NCI-H1436 (cell line): ENCODE results near the gene HTT-AS.
"Not testable (repeated sequence)": the region's sequence is repeated elsewhere in the genome, so short reads cannot be mapped to it uniquely, and the experiment has no call there.

ENCODE experiments used
- DNase-seq: peaks from one replicate; lab custom pipeline; 2025; lab: John Stamatoyannopoulos, UW

Gene HTT-AS

GRCh38 chr4:3074078-3074845 lies at the start of gene HTT-AS, which contains the start of gene HTT:
TSS of gene HTT-AS (minus strand) at chr4:3074538.
TSS of gene HTT (plus strand) at chr4:3074681. CDS start at chr4:3074826, 145 bp downstream.
- peak; percentile 78 for DNase-seq

GRCh38 chr4:3123181-3123671 lies 48.9 kb upstream of the HTT-AS start:
- no peak for DNase-seq

GRCh38 chr4:3122081-3122563 lies 47.8 kb upstream of the HTT-AS start:
- no peak for DNase-seq

GRCh38 chr4:3121596-3121995 lies 47.3 kb upstream of the HTT-AS start:
- no peak for DNase-seq

- no peak for DNase-seq
Observed at GRCh38 chr4:3121110-3121509, 46.8 kb upstream of the HTT-AS start.

GRCh38 chr4:3119464-3119863 lies 45.1 kb upstream of the HTT-AS start:
- DNase-seq: no peak

- no peak for DNase-seq
Observed at GRCh38 chr4:3118312-3118711, 44.0 kb upstream of the HTT-AS start.

- no peak for DNase-seq
Observed at GRCh38 chr4:3116955-3117354, 42.6 kb upstream of the HTT-AS start.

- DNase-seq: no peak
Observed at GRCh38 chr4:3115637-3116270, 41.4 kb upstream of the HTT-AS start.

GRCh38 chr4:3114377-3114776 lies 40.0 kb upstream of the HTT-AS start:
- no peak for DNase-seq

- DNase-seq: no peak
Observed at GRCh38 chr4:3112609-3113469, 38.5 kb upstream of the HTT-AS start.

GRCh38 chr4:3112201-3112600 lies 37.9 kb upstream of the HTT-AS start:
- no peak for DNase-seq

GRCh38 chr4:3111461-3111860 lies 37.1 kb upstream of the HTT-AS start:
- no peak for DNase-seq

GRCh38 chr4:3108211-3108610 lies 33.9 kb upstream of the HTT-AS start:
- DNase-seq: no peak

GRCh38 chr4:3107691-3108121 lies 33.4 kb upstream of the HTT-AS start:
- no peak for DNase-seq

GRCh38 chr4:3107271-3107670 lies 32.9 kb upstream of the HTT-AS start:
- DNase-seq: no peak

GRCh38 chr4:3106339-3107186 lies 32.2 kb upstream of the HTT-AS start:
- peak; percentile 40 for DNase-seq

- no peak for DNase-seq
Observed at GRCh38 chr4:3098346-3098745, 24.0 kb upstream of the HTT-AS start.

- no peak for DNase-seq
Observed at GRCh38 chr4:3096202-3096601, 21.9 kb upstream of the HTT-AS start.

GRCh38 chr4:3094701-3095100 lies 20.4 kb upstream of the HTT-AS start:
- DNase-seq: not testable (repeated sequence)

GRCh38 chr4:3091464-3091863 lies 17.1 kb upstream of the HTT-AS start:
- DNase-seq: no peak
